B cell (primary cell): ENCODE measurements around the gene HERPUD1.

Experiments
- EZH2 ChIP-seq: IDR thresholded peaks from 2 replicates; pipeline ENCODE4 v1.6.1; 2012; ENCODE audit warnings: borderline replicate concordance, low read depth, mild to moderate bottlenecking, moderate library complexity, low read length; ENCODE audit not compliant: insufficient read depth, poor library complexity, severe bottlenecking
- TF ChIP-seq, protein P1 (sequence below): fragments of 200-600 bp; IDR thresholded peaks from one replicate; pipeline ENCODE4 v1.8.0; 2022; ENCODE audit warnings: antibody characterized with exemption, mild to moderate bottlenecking

DNA sequence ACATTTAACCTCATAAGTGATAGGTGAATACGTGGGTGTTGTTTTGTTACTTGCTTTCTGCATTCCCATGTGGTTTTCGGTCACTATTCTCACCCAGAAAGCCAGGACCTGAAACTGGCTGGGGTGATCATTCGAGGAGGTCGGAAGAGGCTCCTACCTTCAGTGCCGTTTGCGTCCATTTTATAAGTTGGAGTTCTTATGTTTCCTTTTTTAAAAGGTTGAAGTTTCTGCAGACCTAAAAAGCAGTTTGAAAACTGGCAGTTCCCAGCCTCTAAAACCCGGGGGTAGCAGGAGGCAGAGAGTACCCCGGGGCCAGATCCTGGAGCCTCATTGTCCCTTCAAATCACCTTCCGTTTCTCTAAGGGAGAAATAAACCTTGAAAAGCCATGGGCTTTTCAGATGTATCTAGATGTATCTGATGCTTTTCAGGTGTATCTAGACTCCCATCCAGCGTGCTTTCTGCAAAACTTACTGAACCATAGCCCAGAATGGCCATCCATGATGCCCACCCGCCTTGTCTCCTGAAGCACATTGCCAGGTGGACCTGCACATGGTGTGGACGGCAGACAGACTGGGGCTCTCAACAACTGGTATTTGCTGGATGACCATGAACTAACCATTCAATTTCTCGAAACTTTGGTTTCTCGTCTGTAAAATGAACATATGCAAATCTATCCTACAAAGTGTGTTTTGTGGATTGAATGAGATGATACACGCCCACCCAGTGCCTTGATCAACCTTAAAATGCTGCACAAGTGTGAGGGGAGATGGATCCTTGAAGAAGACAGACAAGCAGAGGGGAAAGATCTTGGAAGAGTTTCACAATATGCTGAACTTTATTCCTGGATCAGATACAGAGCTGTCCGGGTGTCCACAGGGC lies 58.7 kb downstream of the HERPUD1 start:
- TF ChIP-seq, protein P1, sequence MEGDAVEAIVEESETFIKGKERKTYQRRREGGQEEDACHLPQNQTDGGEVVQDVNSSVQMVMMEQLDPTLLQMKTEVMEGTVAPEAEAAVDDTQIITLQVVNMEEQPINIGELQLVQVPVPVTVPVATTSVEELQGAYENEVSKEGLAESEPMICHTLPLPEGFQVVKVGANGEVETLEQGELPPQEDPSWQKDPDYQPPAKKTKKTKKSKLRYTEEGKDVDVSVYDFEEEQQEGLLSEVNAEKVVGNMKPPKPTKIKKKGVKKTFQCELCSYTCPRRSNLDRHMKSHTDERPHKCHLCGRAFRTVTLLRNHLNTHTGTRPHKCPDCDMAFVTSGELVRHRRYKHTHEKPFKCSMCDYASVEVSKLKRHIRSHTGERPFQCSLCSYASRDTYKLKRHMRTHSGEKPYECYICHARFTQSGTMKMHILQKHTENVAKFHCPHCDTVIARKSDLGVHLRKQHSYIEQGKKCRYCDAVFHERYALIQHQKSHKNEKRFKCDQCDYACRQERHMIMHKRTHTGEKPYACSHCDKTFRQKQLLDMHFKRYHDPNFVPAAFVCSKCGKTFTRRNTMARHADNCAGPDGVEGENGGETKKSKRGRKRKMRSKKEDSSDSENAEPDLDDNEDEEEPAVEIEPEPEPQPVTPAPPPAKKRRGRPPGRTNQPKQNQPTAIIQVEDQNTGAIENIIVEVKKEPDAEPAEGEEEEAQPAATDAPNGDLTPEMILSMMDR, result no peak
- TF ChIP-seq EZH2, result no peak
